NCI-H524 (cell line): Measurements from ENCODE around the gene TBATA.

Experiments
- DNase-seq, 2 experiments: peaks; one replicate each; lab custom pipeline; 2025; lab: John Stamatoyannopoulos, UW

Gene TBATA

GRCh38 chr10:70743879-70744278, 41.3 kb downstream of the TBATA start:
- DNase-seq, result no peak

- DNase-seq, result no peak
Observed at GRCh38 chr10:70743430-70743788, 41.8 kb downstream of the TBATA start.

- no peak for DNase-seq
Observed at GRCh38 chr10:70742537-70743429, 42.4 kb downstream of the TBATA start.

- no peak for DNase-seq
Observed at GRCh38 chr10:70740406-70741288, 44.5 kb downstream of the TBATA start.

- no peak for DNase-seq
Observed at GRCh38 chr10:70738761-70739121, 46.4 kb downstream of the TBATA start.

- DNase-seq, result no peak
Observed at GRCh38 chr10:70738006-70738760, 47.0 kb downstream of the TBATA start.

GRCh38 chr10:70737250-70737649, 47.9 kb downstream of the TBATA start:
- no peak for DNase-seq

- DNase-seq, result no peak
Observed at GRCh38 chr10:70736525-70736924, 48.7 kb downstream of the TBATA start.

GRCh38 chr10:70735161-70735560, 50.0 kb downstream of the TBATA start:
- DNase-seq, result no peak

- no peak for DNase-seq
Observed at GRCh38 chr10:70733051-70733450, 52.1 kb downstream of the TBATA start.

GRCh38 chr10:70732569-70732968, 52.6 kb downstream of the TBATA start:
- no peak for DNase-seq

GRCh38 chr10:70730955-70731354, 54.2 kb downstream of the TBATA start:
- no peak for DNase-seq

- DNase-seq, result peak; percentile 51 to 85
Observed at GRCh38 chr10:70729763-70730357, 55.3 kb downstream of the TBATA start.

- no peak for DNase-seq
Observed at GRCh38 chr10:70728328-70728727, 56.8 kb downstream of the TBATA start.

GRCh38 chr10:70726909-70727495, 58.2 kb downstream of the TBATA start:
- DNase-seq, result no peak

GRCh38 chr10:70723771-70724170, 61.4 kb downstream of the TBATA start:
- no peak for DNase-seq

GRCh38 chr10:70722820-70723424, 62.3 kb downstream of the TBATA start:
- DNase-seq, result no peak
